ENCODE measurements around the gene ASAH2B. TPM values are rescaled to one million over a fixed set of nuclear protein-coding genes. Genes with fewer than 3 reads are reported as not detected.
"Not testable (repeated sequence)": the region's sequence is repeated elsewhere in the genome, so short reads cannot be mapped to it uniquely, and the experiment has no call there.

ASAH2B gene
- total RNA-seq, 1 experiment from 2014 or later: 3.3 TPM

- H3K36me3 ChIP-seq (ENCODE audit: control insufficient read depth, insufficient read depth, low read length); CTCF ChIA-PET; intact Hi-C loops (cut with micrococcal nuclease; ENCODE audit: unreplicated experiment); BruUV-seq (replicated peaks); H3K4me1 ChIP-seq (ENCODE audit: control insufficient read depth, insufficient read depth, low read length); ATAC-seq; H3K27me3 ChIP-seq (ENCODE audit: control insufficient read depth, insufficient read depth, low read length); H3K9me3 ChIP-seq (ENCODE audit: control insufficient read depth, insufficient read depth, low read depth, low read length); H3K27ac ChIP-seq (ENCODE audit: low read length); DNase-seq (ENCODE audit: low read depth, low spot score); in situ Hi-C loops (cut with HindIII; ENCODE audit: low pct_unique_long_range_greater_than_20kb, low sequenced_read_pairs); H3K4me3 ChIP-seq (ENCODE audit: low read depth in 2 of 2, low read length in 2 of 2); POLR2A ChIA-PET: not testable (repeated sequence)
Measured at GRCh38 chr10:50710241-50710640, 29.5 kb upstream of the ASAH2B start.

DNA sequence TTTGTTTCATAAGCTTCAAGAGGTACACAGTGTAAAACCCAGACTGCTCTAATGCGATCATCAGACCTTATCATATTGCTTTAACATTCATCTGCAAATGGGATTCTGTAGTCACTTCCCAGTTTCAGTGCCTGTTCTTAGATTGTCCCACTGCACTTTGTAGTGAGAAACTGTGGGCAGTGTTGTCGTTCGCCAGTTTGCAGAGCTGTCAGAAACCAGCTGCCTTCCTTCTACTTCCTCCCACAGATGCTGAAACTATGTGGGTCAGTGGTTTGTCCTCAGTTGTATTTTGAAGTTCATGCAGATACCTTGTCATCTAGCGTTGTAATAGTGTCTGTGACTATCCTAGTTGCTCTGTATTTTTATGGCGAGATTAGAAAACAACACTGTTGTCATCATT lies 15.9 kb upstream of the ASAH2B start:
- in situ Hi-C loops (cut with HindIII; ENCODE audit: low pct_unique_long_range_greater_than_20kb, low sequenced_read_pairs); H3K27ac ChIP-seq (ENCODE audit: low read length); intact Hi-C loops (cut with micrococcal nuclease; ENCODE audit: unreplicated experiment); DNase-seq (ENCODE audit: low read depth, low spot score); BruUV-seq (replicated peaks); H3K9me3 ChIP-seq (ENCODE audit: control insufficient read depth, insufficient read depth, low read depth, low read length); ATAC-seq; H3K4me3 ChIP-seq (ENCODE audit: low read depth in 2 of 2, low read length in 2 of 2); H3K36me3 ChIP-seq (ENCODE audit: control insufficient read depth, insufficient read depth, low read length); POLR2A ChIA-PET; CTCF ChIA-PET; H3K4me1 ChIP-seq (ENCODE audit: control insufficient read depth, insufficient read depth, low read length): not testable (repeated sequence)
- peaks cover 13% of the 10 kb centered on the region for H3K27me3 ChIP-seq (ENCODE audit: control insufficient read depth, insufficient read depth, low read length)

GRCh38 chr10:50728112-50728511 lies 11.6 kb upstream of the ASAH2B start:
- in situ Hi-C loops (cut with HindIII; ENCODE audit: low pct_unique_long_range_greater_than_20kb, low sequenced_read_pairs); BruUV-seq (replicated peaks); H3K27ac ChIP-seq (ENCODE audit: low read length); POLR2A ChIA-PET; H3K27me3 ChIP-seq (ENCODE audit: control insufficient read depth, insufficient read depth, low read length); intact Hi-C loops (cut with micrococcal nuclease; ENCODE audit: unreplicated experiment); H3K4me3 ChIP-seq (ENCODE audit: low read depth in 2 of 2, low read length in 2 of 2); DNase-seq (ENCODE audit: low read depth, low spot score); CTCF ChIA-PET; H3K9me3 ChIP-seq (ENCODE audit: control insufficient read depth, insufficient read depth, low read depth, low read length); ATAC-seq; H3K4me1 ChIP-seq (ENCODE audit: control insufficient read depth, insufficient read depth, low read length); H3K36me3 ChIP-seq (ENCODE audit: control insufficient read depth, insufficient read depth, low read length): not testable (repeated sequence)

DNA sequence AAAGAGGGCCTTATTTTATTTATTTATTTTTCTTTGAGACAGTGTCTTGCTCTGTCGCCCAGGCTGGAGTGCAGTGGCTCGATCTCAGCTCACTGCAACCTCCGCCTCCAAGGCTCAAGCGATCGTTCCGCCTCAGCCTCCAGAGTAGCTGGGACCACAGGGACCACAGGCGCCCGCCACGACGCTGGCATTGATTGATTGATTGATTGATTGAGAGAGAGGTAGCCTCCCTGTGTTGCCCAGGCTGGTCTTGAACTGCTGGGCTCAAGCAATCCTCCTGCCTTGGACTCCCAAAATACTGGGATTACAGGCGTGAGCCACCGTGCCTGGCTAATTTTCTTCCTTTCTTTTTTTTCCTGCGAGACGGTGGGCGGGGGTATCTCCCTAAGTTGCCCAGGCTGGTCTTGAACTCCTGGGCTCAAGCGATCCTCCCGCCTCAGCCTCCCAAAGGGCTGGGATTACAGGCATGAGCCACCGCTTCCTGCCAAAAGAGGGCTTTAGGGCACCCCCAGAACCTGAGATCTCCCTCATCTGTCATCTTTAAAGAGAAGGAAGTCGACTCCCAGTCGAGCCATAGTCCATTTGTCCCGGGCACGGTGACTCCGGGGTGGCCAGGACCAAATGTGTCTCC lies 634 bp upstream of the ASAH2B start:
- ATAC-seq; intact Hi-C loops (cut with micrococcal nuclease; ENCODE audit: unreplicated experiment); H3K27me3 ChIP-seq (ENCODE audit: control insufficient read depth, insufficient read depth, low read length); H3K9me3 ChIP-seq (ENCODE audit: control insufficient read depth, insufficient read depth, low read depth, low read length); H3K36me3 ChIP-seq (ENCODE audit: control insufficient read depth, insufficient read depth, low read length); CTCF ChIA-PET; DNase-seq (ENCODE audit: low read depth, low spot score); H3K4me1 ChIP-seq (ENCODE audit: control insufficient read depth, insufficient read depth, low read length); POLR2A ChIA-PET; in situ Hi-C loops (cut with HindIII; ENCODE audit: low pct_unique_long_range_greater_than_20kb, low sequenced_read_pairs): not testable (repeated sequence)
- Histone ChIP-seq H3K4me3 (ENCODE audit: low read depth in 2 of 2, low read length in 2 of 2) (peak overlapping the region; percentile 74 to 96), H3K27ac (ENCODE audit: low read length) (peak overlapping the region; percentile 93)
- TSS peak; percentile 95 for BruUV-seq (replicated peaks)

DNA sequence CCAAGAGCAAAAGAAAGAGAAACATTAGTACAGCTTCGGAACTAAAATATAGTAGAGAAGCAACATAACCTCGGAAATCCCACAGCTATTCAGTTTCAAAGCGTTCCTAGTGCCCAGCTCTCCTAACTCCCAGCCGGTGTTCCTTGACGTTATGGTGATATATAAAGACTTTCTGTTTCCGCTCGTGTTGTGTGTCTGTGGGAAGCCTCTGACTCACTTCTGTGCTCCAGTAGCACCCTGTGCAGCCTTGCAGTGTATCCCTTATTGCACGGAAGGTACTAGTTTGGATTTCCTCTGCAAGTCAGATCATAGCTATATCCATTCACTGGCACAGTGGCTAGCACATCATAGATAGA lies 535 bp downstream of the ASAH2B start:
- ChIA-PET CTCF (no interaction called here), POLR2A (no interaction called here)
- TF ChIP-seq, protein P1, sequence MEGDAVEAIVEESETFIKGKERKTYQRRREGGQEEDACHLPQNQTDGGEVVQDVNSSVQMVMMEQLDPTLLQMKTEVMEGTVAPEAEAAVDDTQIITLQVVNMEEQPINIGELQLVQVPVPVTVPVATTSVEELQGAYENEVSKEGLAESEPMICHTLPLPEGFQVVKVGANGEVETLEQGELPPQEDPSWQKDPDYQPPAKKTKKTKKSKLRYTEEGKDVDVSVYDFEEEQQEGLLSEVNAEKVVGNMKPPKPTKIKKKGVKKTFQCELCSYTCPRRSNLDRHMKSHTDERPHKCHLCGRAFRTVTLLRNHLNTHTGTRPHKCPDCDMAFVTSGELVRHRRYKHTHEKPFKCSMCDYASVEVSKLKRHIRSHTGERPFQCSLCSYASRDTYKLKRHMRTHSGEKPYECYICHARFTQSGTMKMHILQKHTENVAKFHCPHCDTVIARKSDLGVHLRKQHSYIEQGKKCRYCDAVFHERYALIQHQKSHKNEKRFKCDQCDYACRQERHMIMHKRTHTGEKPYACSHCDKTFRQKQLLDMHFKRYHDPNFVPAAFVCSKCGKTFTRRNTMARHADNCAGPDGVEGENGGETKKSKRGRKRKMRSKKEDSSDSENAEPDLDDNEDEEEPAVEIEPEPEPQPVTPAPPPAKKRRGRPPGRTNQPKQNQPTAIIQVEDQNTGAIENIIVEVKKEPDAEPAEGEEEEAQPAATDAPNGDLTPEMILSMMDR (IDR thresholded peaks at IDR 0.05): no peak
- TF ChIP-seq SIN3A (IDR thresholded peaks at IDR 0.05; ENCODE audit: borderline replicate concordance, insufficient read depth, low read depth, low read length) (no peak), POLR2AphosphoS5 (IDR thresholded peaks at IDR 0.05; ENCODE audit: low read depth, low read length) (no peak), TCF7L2 (IDR thresholded peaks at IDR 0.05; ENCODE audit: low read depth, low read length) (no peak)
- TF ChIP-seq, protein P2, sequence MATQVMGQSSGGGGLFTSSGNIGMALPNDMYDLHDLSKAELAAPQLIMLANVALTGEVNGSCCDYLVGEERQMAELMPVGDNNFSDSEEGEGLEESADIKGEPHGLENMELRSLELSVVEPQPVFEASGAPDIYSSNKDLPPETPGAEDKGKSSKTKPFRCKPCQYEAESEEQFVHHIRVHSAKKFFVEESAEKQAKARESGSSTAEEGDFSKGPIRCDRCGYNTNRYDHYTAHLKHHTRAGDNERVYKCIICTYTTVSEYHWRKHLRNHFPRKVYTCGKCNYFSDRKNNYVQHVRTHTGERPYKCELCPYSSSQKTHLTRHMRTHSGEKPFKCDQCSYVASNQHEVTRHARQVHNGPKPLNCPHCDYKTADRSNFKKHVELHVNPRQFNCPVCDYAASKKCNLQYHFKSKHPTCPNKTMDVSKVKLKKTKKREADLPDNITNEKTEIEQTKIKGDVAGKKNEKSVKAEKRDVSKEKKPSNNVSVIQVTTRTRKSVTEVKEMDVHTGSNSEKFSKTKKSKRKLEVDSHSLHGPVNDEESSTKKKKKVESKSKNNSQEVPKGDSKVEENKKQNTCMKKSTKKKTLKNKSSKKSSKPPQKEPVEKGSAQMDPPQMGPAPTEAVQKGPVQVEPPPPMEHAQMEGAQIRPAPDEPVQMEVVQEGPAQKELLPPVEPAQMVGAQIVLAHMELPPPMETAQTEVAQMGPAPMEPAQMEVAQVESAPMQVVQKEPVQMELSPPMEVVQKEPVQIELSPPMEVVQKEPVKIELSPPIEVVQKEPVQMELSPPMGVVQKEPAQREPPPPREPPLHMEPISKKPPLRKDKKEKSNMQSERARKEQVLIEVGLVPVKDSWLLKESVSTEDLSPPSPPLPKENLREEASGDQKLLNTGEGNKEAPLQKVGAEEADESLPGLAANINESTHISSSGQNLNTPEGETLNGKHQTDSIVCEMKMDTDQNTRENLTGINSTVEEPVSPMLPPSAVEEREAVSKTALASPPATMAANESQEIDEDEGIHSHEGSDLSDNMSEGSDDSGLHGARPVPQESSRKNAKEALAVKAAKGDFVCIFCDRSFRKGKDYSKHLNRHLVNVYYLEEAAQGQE (IDR thresholded peaks at IDR 0.05; ENCODE audit: insufficient read depth in 1 of 2, low read depth in 2 of 2, low read length in 1 of 2): no peak
- Histone ChIP-seq H3K27ac (ENCODE audit: low read length) (peak overlapping the region; percentile 93), H3K36me3 (ENCODE audit: control insufficient read depth, insufficient read depth, low read length) (peaks cover 6% of the 10 kb centered on the region), H3K27me3 (ENCODE audit: control insufficient read depth, insufficient read depth, low read length) (peaks cover 4% of the 10 kb centered on the region; the same call in 1 of the 2 replicates), H3K4me3 (ENCODE audit: low read depth in 2 of 2, low read length in 2 of 2) (peak overlapping the region; percentile 74 to 96), H3K9me3 (ENCODE audit: control insufficient read depth, insufficient read depth, low read depth, low read length) (no peaks in the 10 kb centered on the region), H3K4me1 (ENCODE audit: control insufficient read depth, insufficient read depth, low read length) (peaks cover 3% of the 10 kb centered on the region)
- DNase-seq (ENCODE audit: low read depth, low spot score) (no peak), ATAC-seq (peak; percentile 37)
- intact Hi-C loops (cut with micrococcal nuclease; ENCODE audit: unreplicated experiment): no loop called here
- in situ Hi-C loops (cut with HindIII; ENCODE audit: low pct_unique_long_range_greater_than_20kb, low sequenced_read_pairs): no loop called here
- TSS peak; percentile 68 for BruUV-seq (replicated peaks)

Measured in Panc1 (cell line).